Uterus (tissue), 2 donors: ENCODE measurements around the gene LIX1L.

Source experiments
- POLR2A ChIP-seq, 2 donors: fragments of 450-650 bp; IDR thresholded peaks; one replicate each; pipeline ENCODE4 v1.6.1; 2016; ENCODE audit warnings: antibody characterized with exemption in 2 of 2, mild to moderate bottlenecking in 1 of 2, moderate library complexity in 1 of 2
- TF ChIP-seq, protein P1 (sequence below), 4 experiments: fragments of 200-600 bp in 2 of 4; fragments of 450-650 bp in 2 of 4; sonication (generic) in 2 of 4; IDR thresholded peaks; one replicate each; pipeline ENCODE4 v1.5.1; 2016 to 2019; ENCODE audit warnings: antibody characterized with exemption in 4 of 4, mild to moderate bottlenecking in 2 of 4, moderate library complexity in 1 of 4

DNA sequence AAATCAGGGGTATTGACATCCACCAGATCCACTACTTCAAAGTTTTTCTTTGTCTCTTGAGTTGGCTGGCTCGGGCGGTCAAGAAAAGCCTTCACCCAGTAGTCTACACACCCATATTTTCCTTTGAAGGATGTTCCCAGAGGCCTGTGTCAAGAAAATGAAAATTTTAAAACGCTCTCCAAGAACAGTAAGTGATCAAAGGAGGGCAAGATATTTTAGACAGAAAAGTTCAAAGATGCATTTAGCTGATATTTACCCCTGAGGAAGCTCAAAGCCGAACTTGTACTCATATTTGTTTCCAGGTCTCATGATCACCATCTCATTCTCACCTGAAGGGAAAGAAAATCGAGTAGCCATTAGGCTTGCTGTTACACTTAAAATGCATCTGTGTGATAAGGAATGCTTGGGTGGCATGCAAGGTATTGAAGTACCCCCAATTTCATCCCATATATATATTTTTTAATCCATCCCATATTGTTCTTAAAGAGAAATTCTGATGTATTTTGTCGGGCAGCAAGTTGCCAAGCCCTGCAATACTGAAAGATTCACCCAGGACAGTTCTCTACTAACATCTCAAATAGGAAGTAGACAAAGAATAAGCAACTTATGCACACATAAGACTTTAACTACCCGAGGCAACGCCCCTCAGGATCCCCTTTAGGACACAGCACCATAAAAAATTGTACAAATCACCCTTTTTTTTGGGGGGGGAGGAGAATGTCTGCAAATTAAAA is 37.5 kb upstream of the LIX1L start:
- TF ChIP-seq, protein P1, sequence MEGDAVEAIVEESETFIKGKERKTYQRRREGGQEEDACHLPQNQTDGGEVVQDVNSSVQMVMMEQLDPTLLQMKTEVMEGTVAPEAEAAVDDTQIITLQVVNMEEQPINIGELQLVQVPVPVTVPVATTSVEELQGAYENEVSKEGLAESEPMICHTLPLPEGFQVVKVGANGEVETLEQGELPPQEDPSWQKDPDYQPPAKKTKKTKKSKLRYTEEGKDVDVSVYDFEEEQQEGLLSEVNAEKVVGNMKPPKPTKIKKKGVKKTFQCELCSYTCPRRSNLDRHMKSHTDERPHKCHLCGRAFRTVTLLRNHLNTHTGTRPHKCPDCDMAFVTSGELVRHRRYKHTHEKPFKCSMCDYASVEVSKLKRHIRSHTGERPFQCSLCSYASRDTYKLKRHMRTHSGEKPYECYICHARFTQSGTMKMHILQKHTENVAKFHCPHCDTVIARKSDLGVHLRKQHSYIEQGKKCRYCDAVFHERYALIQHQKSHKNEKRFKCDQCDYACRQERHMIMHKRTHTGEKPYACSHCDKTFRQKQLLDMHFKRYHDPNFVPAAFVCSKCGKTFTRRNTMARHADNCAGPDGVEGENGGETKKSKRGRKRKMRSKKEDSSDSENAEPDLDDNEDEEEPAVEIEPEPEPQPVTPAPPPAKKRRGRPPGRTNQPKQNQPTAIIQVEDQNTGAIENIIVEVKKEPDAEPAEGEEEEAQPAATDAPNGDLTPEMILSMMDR (IDR thresholded peaks at IDR 0.05), result no peak
- TF ChIP-seq POLR2A (IDR thresholded peaks at IDR 0.05), result no peak
